ENCODE data around the gene IRAK3.
"Not testable (repeated sequence)": the region's sequence is repeated elsewhere in the genome, so short reads cannot be mapped to it uniquely, and the experiment has no call there.

IRAK3 gene

DNA sequence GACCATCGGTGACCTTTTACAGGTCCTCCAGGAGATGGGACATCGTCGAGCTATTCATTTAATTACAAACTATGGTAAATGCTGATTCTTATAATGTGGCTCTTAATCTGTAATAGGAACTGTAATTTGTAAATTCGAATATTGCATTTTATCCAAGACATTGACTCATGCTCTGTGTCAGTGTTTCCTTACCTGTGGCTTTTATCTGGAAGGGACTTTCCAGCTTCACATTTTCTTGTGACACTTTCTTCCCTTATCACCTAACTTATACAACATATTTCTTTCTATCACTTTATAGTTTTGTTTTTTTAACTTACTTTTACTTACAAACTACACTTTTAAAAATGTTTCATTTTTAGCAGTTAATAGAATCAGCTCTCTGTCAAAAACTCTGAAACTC is 14.8 kb downstream of the IRAK3 start:
- H3K9ac ChIP-seq, result no peak overlapping the region
- H3K27me3 ChIP-seq (ENCODE audit: control insufficient read depth, insufficient read depth, low read length), result no peaks in the 10 kb centered on the region
- no peak overlapping the region for H3K27ac ChIP-seq
- TF ChIP-seq, protein P1, sequence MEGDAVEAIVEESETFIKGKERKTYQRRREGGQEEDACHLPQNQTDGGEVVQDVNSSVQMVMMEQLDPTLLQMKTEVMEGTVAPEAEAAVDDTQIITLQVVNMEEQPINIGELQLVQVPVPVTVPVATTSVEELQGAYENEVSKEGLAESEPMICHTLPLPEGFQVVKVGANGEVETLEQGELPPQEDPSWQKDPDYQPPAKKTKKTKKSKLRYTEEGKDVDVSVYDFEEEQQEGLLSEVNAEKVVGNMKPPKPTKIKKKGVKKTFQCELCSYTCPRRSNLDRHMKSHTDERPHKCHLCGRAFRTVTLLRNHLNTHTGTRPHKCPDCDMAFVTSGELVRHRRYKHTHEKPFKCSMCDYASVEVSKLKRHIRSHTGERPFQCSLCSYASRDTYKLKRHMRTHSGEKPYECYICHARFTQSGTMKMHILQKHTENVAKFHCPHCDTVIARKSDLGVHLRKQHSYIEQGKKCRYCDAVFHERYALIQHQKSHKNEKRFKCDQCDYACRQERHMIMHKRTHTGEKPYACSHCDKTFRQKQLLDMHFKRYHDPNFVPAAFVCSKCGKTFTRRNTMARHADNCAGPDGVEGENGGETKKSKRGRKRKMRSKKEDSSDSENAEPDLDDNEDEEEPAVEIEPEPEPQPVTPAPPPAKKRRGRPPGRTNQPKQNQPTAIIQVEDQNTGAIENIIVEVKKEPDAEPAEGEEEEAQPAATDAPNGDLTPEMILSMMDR (IDR thresholded peaks at IDR 0.05), result no peak
- no peaks in the 10 kb centered on the region for H3K4me1 ChIP-seq
- H3K9me3 ChIP-seq (ENCODE audit: control insufficient read depth, low read length), result no peaks in the 10 kb centered on the region
- no peaks in the 10 kb centered on the region for H3K79me2 ChIP-seq
- no peak overlapping the region for H2AFZ ChIP-seq
- H3K36me3 ChIP-seq (ENCODE audit: control insufficient read depth, insufficient read depth, low read length), result no peaks in the 10 kb centered on the region
- H3K4me3 ChIP-seq (ENCODE audit: low read depth, low read length), result no peak overlapping the region
- H3K4me2 ChIP-seq (ENCODE audit: low read length), result no peak overlapping the region

DNA sequence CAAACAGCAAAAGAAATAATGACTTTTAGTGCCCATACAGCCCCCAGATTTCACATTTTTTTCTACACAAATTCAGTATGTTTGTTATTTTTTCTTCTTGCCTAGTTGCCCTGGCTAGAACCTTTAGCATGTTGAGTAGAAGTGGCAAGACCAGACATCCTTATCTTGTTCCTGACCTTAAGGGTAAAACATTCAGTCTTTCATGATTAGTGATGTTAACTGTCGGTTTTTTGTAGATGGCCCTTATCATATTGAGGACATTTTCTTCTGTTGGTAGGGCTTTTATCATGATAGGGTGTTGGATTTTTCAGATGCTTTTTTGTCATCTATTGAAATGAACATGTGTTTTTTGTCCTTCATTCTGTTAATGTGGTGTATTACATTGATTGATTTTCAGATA is 17.1 kb downstream of the IRAK3 start:
- Histone ChIP-seq H3K79me2 (no peaks in the 10 kb centered on the region), H3K27me3 (ENCODE audit: control insufficient read depth, insufficient read depth, low read length) (no peaks in the 10 kb centered on the region), H3K4me3 (ENCODE audit: low read depth, low read length) (no peak overlapping the region), H3K4me1 (no peaks in the 10 kb centered on the region), H3K4me2 (ENCODE audit: low read length) (no peak overlapping the region), H3K36me3 (ENCODE audit: control insufficient read depth, insufficient read depth, low read length) (no peaks in the 10 kb centered on the region), H3K9ac (no peak overlapping the region), H3K27ac (no peak overlapping the region), H2AFZ (no peak overlapping the region), H3K9me3 (ENCODE audit: control insufficient read depth, low read length) (no peaks in the 10 kb centered on the region)
- TF ChIP-seq, protein P1 (IDR thresholded peaks at IDR 0.05), result no peak

DNA sequence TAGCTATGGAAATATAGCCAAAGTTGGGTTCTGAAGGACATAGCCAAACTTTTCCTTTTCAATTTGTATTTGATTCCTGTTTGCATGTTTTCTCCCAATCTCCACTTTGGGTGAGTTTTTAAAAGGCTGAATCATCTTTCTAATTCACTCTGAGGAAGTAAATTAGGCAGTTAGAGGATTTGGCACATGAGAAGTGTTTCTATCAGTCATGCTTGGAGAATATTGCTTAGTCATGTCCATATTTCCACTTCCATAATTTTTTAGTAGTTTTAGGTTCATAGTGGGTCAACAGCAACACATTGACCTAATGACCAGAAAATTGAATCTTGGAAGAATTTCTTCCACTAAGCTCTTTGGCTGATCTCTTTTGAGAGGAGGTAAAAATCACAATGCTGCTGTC is 21.8 kb downstream of the IRAK3 start:
- no peaks in the 10 kb centered on the region for H3K79me2 ChIP-seq
- no peaks in the 10 kb centered on the region for H3K27me3 ChIP-seq (ENCODE audit: control insufficient read depth, insufficient read depth, low read length)
- H2AFZ ChIP-seq, result no peak overlapping the region
- TF ChIP-seq, protein P1 (IDR thresholded peaks at IDR 0.05), result no peak
- no peaks in the 10 kb centered on the region for H3K36me3 ChIP-seq (ENCODE audit: control insufficient read depth, insufficient read depth, low read length)
- no peak overlapping the region for H3K4me3 ChIP-seq (ENCODE audit: low read depth, low read length)
- H3K9ac ChIP-seq, result no peak overlapping the region
- no peak overlapping the region for H3K4me2 ChIP-seq (ENCODE audit: low read length)
- no peaks in the 10 kb centered on the region for H3K4me1 ChIP-seq
- no peak overlapping the region for H3K27ac ChIP-seq
- no peaks in the 10 kb centered on the region for H3K9me3 ChIP-seq (ENCODE audit: control insufficient read depth, low read length)

DNA sequence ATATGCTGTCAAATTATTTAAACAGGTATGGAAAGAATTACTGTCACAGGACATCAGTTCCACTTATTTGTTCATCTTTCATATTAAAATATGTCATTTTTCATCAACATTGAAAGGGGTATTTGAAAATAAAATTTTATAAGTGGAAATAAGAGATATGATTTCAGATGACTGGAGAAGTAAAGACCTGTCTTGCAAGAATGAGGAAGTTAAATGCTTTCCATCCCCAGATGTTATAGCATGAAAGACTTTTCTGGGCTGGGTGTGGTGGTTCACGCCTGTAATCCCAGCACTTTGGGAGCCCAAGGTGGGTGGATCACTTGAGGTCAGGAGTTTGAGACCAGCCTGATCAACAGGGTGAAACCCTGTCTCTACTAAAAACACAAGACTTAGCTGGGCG is 22.6 kb downstream of the IRAK3 start:
- H3K36me3 ChIP-seq (ENCODE audit: control insufficient read depth, insufficient read depth, low read length); H3K9ac ChIP-seq; H3K27ac ChIP-seq; H3K27me3 ChIP-seq (ENCODE audit: control insufficient read depth, insufficient read depth, low read length); H3K4me3 ChIP-seq (ENCODE audit: low read depth, low read length); H3K9me3 ChIP-seq (ENCODE audit: control insufficient read depth, low read length); H3K4me2 ChIP-seq (ENCODE audit: low read length); H2AFZ ChIP-seq; H3K4me1 ChIP-seq; H3K79me2 ChIP-seq: not testable (repeated sequence)

DNA sequence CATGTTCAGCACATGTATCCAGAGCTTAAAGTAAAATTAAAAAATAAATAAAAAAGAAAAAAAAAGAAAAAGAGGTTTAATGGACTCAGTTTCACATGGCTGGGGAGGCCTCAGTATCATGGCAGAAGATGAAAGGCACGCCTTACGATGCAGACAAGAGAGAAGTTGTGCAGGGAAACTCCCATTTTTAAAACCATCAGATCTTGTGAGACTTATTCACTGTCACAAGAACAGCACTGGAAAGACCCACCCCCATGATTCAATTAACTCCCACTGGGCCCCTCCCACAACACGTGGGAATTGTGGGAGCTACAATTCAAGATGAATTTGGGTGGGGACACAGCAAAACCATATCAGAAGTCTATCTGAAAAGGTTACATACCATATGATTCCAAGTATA is 24.0 kb downstream of the IRAK3 start:
- H3K27me3 ChIP-seq (ENCODE audit: control insufficient read depth, insufficient read depth, low read length); H3K4me2 ChIP-seq (ENCODE audit: low read length); H3K9me3 ChIP-seq (ENCODE audit: control insufficient read depth, low read length); H3K4me1 ChIP-seq; H3K36me3 ChIP-seq (ENCODE audit: control insufficient read depth, insufficient read depth, low read length); H2AFZ ChIP-seq; H3K27ac ChIP-seq; H3K9ac ChIP-seq; H3K79me2 ChIP-seq; H3K4me3 ChIP-seq (ENCODE audit: low read depth, low read length): not testable (repeated sequence)

DNA sequence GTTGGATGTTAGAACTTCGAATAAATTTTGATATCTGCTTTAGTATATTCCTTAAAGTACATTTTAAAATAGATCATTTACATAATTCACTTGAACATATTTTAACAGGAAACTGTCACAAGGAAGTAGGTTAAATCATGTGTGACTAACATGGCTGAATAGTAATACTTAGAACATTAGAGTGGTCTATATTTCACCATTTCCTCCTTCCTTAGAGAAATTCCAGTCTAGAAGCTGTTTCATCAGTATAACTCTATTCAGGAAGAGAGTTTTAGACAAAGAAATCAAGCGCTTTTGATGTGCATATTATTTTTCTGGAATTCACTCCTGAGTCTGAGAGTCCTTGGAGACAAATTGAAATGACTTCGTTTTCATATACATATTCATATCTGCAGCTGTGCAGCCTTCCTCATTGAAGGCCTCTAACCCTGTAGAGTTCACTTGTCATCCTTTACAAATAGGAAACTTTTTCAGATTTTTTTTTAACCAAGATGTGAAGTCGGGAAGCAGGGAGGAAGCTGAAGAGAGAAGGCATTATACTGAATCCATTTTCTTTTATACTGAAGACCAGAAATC is 28.4 kb downstream of the IRAK3 start:
- H3K36me3 ChIP-seq (ENCODE audit: control insufficient read depth, insufficient read depth, low read length), result no peaks in the 10 kb centered on the region
- no peak overlapping the region for H3K4me2 ChIP-seq (ENCODE audit: low read length)
- H3K27ac ChIP-seq, result no peak overlapping the region
- no peaks in the 10 kb centered on the region for H3K9me3 ChIP-seq (ENCODE audit: control insufficient read depth, low read length)
- H3K4me3 ChIP-seq (ENCODE audit: low read depth, low read length), result no peak overlapping the region
- H2AFZ ChIP-seq, result no peak overlapping the region
- no peak overlapping the region for H3K9ac ChIP-seq
- H3K27me3 ChIP-seq (ENCODE audit: control insufficient read depth, insufficient read depth, low read length), result no peaks in the 10 kb centered on the region
- H3K4me1 ChIP-seq, result no peaks in the 10 kb centered on the region
- TF ChIP-seq, protein P1 (IDR thresholded peaks at IDR 0.05), result no peak
- H3K79me2 ChIP-seq, result no peaks in the 10 kb centered on the region
